SHP77 (cell line): ENCODE data around the gene HECA.
"Not testable (repeated sequence)": the region's sequence is repeated elsewhere in the genome, so short reads cannot be mapped to it uniquely, and the experiment has no call there.

Experiments
- DNase-seq, 2 experiments: peaks; one replicate each; lab custom pipeline; 2025; lab: John Stamatoyannopoulos, UW

The HECA gene

GRCh38 chr6:139205843-139206242, 71.0 kb downstream of the HECA start:
- DNase-seq = no peak

DNA sequence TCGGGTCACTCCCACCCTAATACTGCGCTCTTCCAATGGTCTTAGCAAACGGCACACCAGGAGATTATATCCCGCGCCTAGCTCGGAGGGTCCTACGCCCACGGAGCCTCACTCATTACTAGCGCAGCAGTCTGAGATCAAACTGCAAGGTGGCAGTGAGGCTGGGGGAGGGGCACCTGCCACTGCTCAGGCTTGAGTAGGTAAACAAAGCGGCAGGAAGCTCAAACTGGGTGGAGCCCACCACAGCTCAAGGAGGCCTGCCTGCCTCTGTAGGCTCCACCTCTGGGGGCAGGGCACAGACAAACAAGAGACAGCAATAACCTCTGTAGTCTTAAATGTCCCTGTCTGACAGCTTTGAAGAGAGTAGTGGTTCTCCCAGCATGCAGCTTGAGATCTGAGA, 75.9 kb downstream of the HECA start:
- not testable (repeated sequence) for DNase-seq

DNA sequence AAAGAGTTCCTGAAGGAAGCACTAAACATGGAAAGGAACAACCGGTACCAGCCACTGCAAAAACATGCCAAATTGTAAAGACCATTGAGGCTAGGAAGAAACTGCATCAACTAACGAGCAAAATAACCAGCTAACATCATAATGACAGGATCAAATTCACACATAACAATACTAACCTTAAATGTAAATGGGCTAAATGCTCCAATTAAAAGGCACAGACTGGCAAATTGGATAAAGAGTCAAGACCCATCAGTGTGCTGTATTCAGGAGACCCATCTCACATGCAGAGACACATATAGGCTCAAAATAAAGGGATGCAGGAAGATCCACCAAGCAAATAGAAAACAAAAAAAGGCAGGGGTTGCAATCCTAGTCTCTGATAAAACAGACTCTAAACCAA, 77.6 kb downstream of the HECA start:
- DNase-seq = not testable (repeated sequence)

DNA sequence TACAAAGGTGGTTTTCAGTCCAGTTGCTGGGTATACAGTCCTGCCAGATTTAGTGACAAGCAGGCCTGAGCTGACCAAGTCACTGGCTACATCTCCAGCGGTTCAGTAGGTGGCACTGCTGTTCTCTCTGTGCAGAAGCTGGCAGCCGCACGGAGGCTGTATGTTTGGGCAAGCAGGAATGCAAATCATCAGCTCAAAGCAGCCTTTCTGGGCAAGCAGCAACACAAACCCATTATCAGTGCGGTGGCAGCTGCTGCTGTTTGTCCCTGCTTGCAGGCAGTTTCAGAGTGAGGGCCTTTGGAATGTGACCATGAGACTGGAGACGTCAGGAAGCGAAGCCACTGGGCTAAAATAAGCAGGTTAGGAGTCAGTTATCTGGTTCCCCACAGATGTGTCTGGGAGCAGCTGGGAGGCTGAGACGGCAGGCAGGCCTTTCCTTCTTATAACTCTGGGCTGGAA, 84.4 kb downstream of the HECA start:
- peak; percentile 95 to 96 for DNase-seq

DNA sequence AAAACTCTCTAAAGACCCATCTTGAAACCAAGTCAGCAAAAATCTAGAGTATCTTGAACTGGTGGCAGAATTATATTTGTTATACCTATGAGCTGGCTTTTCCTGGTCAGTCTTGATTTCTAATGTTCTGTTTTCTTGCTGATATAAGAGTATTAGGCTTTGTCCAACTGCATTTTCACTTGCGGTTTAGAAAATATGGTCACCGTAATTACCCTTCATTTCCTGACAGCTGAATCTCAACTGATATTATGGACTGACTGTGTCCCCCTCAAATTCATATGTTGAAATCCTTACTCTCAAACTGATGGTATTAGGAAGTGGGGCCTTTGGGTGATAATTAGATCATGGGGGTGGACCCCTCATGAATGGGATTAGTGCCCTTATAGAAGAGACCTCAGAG, 84.9 kb downstream of the HECA start:
- DNase-seq = no peak

DNA sequence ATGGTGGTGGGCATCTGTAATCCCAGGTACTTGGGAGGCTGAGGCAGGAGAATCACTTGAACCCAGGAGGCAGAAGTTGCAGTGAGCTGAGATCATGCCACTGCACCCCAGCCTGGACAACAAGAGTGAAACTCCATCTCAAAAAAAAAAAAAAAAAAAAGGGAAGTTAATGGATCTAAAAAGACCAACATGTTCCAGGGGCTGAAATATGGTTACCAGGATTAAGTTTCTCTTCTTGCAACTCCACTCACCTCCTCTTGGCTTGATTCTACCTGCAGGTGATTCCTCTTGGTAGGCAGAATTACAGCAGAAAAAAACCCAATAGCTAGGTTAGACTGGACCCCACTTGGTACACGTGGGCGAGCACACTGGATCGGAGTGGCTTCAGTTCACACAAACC, 93.5 kb downstream of the HECA start:
- not testable (repeated sequence) for DNase-seq
